Subcutaneous abdominal adipose tissue (tissue), 5 donors: ENCODE measurements around the gene UBE2D2.
A peak's percentile ranks its signal among the peaks of the same experiment; 100 is the strongest.

Experiments used
- H3K27ac ChIP-seq: one replicate; pipeline ENCODE4 v1.7.0; 2013; ENCODE audit warnings: low read depth, mild to moderate bottlenecking, inconsistent platforms, low read length, moderate library complexity
- H3K27me3 ChIP-seq, 5 donors: one replicate each; pipeline ENCODE4 v1.7.0; 2013; ENCODE audit warnings: low read length in 5 of 5, inconsistent platforms in 1 of 5; ENCODE audit not compliant: control insufficient read depth in 5 of 5, insufficient read depth in 4 of 5
- H3K36me3 ChIP-seq, 5 donors: one replicate each; pipeline ENCODE4 v1.7.0; 2013; ENCODE audit warnings: low read length in 5 of 5; ENCODE audit not compliant: control insufficient read depth in 5 of 5, insufficient read depth in 5 of 5
- H3K4me1 ChIP-seq, 5 donors: one replicate each; pipeline ENCODE4 v1.7.0; 2013; ENCODE audit warnings: low read length in 5 of 5, mild to moderate bottlenecking in 3 of 5, moderate library complexity in 1 of 5; ENCODE audit not compliant: control insufficient read depth in 5 of 5, insufficient read depth in 5 of 5
- H3K4me3 ChIP-seq, 5 donors: one replicate each; pipeline ENCODE4 v1.7.0; 2013; ENCODE audit warnings: low read length in 5 of 5, low read depth in 1 of 5
- H3K9ac ChIP-seq, 5 donors: one replicate each; pipeline ENCODE4 v1.7.0; 2013; ENCODE audit warnings: low read length in 5 of 5, mild to moderate bottlenecking in 4 of 5, moderate library complexity in 3 of 5
- H3K9me3 ChIP-seq, 5 donors: one replicate each; pipeline ENCODE4 v1.7.0; 2013; ENCODE audit warnings: low read length in 5 of 5; ENCODE audit not compliant: control insufficient read depth in 5 of 5
- donor health status: healthy.
- donor health status: healthy.
- donor health status: healthy.
- donor health status: healthy.
- donor health status: healthy.

Gene UBE2D2

DNA sequence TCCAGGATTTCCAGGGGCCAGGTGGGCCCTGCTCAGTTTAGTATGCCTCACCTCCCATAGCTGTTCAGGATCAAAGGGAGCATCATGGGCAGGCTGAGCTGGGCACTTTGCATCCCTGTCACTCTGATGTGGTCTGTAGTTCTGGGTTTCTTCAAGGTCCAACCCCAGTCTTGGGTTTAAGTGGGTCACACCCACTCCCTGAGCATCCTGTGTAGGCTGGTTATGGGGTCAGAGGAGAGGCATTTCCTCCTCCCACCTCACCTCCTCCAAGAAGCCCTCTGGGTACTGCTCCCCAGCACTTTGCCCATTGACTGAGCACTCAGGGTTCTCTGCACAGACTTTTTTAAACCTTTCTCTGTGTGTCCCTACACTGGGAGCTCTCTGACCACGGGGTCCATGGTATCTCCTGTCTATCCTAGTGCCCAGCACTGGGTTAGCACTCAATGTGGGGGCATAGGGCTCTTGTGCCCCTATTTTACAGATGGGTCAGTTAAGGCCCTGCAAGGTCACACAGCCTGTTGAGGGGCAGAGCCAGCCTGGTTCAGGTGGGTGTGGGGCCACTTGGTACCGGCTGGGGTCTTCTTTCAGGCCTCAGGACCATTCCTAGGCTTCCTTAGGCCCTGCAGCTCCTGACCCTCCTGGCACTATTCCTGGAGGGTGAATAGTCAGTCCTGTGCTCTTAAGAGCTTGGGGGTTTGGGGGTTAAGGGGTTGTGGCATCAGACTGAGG, 106.0 kb downstream of the UBE2D2 start:
- H3K9me3 ChIP-seq: no peaks in the 10 kb centered on the region
- peaks cover 0 to 6% (median 2%) of the 10 kb centered on the region in 5 donors for H3K36me3 ChIP-seq
- peak overlapping the region; percentile 48 to 87 (median 83) for H3K9ac ChIP-seq
- peak overlapping the region; percentile 97 for H3K27ac ChIP-seq
- no peaks in the 10 kb centered on the region for H3K27me3 ChIP-seq
- H3K4me3 ChIP-seq: peak overlapping the region in 3 of 5 donors; percentile 55 to 67 (median 58)
- peaks cover 12 to 92% (median 90%) of the 10 kb centered on the region in 5 donors for H3K4me1 ChIP-seq

DNA sequence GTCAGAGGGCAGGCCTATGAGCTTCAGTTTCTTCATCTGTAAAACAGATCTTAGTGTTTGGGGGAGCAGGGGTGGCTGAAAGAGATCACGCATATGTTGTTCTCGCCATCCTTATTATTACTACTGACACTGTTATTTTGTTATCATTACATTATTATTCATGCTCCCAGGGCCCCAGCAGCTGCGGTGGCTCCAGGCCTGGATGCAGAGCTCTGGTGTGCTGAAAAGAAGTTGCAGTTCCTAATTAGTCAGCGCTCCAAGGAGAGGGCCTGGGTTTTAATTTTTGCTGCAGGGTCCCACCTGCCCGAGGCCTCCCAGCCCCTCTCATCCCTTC, 106.6 kb downstream of the UBE2D2 start:
- peaks cover 0 to 4% (median 2%) of the 10 kb centered on the region in 5 donors for H3K36me3 ChIP-seq
- peaks cover 12 to 94% (median 88%) of the 10 kb centered on the region in 5 donors for H3K4me1 ChIP-seq
- H3K27ac ChIP-seq: peak overlapping the region; percentile 97
- no peaks in the 10 kb centered on the region for H3K9me3 ChIP-seq
- H3K4me3 ChIP-seq: peak overlapping the region in 4 of 5 donors; percentile 55 to 67 (median 61)
- no peaks in the 10 kb centered on the region for H3K27me3 ChIP-seq
- H3K9ac ChIP-seq: peak overlapping the region in 4 of 5 donors; percentile 75 to 87 (median 84)

DNA sequence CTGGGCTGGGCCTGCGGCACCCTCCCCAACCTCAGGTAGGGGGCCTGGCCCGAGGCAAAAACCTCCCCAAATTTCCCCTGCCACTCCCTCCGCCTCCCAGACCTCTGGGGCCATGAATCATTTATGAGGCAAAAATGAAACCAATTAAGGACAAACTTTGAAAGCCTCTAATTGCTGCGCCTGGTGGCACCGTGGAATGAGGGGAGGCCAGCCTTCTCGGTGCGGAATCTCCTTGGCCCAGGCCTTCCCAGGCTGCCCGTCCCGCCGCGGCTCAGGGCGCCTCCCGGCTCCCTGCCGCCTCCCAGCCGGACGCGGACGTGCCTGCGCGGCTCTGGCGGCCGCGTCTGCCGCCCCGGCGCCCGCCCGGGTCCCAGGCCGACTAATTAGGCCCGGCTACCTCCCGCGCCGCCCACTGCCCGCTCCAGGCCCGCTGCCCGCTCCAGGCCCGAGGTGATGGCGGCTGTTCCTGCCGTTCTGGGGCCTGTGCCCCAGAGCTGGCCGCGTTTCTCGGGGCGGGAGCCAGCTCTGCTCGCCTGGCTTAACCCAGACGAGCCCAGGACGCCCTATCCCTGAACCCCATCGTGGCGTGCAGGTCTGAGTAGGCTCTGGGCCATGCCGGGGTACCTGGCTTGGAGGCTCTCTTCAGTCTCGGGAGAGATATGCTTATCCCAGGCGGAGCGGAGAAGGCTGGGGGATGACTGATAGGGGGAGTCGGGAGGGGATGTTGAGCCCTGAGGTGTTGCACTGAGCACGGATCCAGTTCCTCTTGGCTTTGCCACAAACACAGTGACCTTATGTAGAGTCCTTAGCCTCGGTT, 107.1 kb downstream of the UBE2D2 start:
- Histone ChIP-seq H3K9ac (peak overlapping the region; percentile 75 to 87 (median 83)), H3K27me3 (no peaks in the 10 kb centered on the region), H3K4me3 (peak overlapping the region; percentile 52 to 67 (median 58)), H3K9me3 (no peaks in the 10 kb centered on the region), H3K36me3 (peaks cover 0 to 4% (median 2%) of the 10 kb centered on the region in 5 donors), H3K4me1 (peaks cover 15 to 95% (median 89%) of the 10 kb centered on the region in 5 donors), H3K27ac (peak overlapping the region; percentile 97)

DNA sequence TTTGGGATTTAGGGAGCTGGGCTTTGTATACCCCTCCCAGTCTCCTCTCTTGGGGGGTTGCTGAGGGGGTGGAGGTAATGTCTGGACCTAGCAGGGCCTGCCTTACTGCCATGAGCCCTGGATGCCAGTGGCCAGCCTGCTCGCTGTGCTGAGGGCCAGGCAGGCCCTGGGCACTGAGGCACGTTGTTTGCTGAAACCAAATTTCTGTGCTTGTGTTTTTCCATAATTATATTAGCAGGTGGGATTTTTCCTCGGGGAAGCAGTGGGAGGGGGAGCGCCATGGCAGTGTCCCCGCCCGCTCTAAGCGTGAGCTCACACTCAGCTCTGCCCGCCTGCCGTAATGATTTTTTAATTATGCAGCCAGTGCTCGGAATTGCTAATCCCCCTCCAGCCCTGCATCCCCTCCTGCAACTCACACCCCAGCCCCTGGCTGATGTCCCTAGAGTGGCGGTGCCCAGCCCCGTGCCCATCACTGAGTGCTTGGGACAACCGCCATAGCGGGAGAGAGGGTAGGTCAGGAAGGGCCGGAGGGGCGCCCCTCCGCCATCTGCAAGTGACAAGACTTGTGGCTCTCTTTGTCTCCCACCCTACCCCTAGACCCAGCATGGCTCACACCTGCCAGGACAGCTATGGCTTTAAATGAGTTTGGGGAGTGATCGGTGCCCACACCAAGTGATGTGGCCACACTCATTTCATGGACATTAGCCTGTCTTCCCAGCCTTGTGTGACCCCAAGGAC, 108.0 kb downstream of the UBE2D2 start:
- H3K27me3 ChIP-seq: no peaks in the 10 kb centered on the region
- peak overlapping the region; percentile 75 to 87 (median 83) for H3K9ac ChIP-seq
- H3K4me1 ChIP-seq: peaks cover 13 to 94% (median 83%) of the 10 kb centered on the region in 5 donors
- no peaks in the 10 kb centered on the region for H3K9me3 ChIP-seq
- peak overlapping the region in 4 of 5 donors; percentile 52 to 67 (median 61) for H3K4me3 ChIP-seq
- peaks cover 0 to 4% (median 2%) of the 10 kb centered on the region in 5 donors for H3K36me3 ChIP-seq
- H3K27ac ChIP-seq: peak overlapping the region; percentile 97

DNA sequence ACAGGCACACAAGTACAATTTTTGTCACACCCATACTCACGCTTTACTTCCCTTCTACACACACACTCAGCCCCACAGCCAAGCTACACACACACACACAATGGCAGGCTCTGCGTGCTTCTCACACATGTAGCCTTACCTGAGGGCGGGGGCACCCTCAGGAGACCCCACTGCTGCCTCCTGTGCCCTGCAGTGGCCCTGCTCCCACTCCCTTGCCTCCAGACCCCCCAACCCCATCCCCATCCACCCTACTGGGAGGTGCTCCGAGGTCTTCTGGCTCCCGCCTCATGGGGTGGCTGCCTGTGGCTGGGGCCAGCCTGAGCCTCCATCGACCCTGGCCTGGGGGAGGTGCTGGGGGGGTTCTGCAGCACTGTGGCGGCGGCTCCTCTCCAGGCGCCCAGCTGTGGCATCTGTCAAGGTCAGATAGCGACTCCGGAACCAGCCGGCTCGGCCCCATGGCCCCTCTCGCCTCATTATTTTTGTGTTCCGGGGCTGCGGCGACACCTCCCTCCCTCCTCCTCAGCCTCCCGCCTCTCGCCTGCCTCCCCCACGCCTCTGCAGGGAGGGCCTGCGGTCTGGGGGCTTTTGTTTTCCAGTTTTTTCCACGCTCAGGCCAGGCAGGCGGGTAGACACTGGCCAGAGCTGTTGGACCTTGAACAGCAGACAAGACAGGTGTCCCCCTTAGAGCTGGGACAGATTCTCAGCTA, 108.7 kb downstream of the UBE2D2 start:
- H3K27me3 ChIP-seq: no peaks in the 10 kb centered on the region
- no peak overlapping the region for H3K4me3 ChIP-seq
- H3K9ac ChIP-seq: peak overlapping the region in 2 of 5 donors; percentile 8 to 35
- peak overlapping the region; percentile 97 for H3K27ac ChIP-seq
- peaks cover 0 to 4% (median 2%) of the 10 kb centered on the region in 5 donors for H3K36me3 ChIP-seq
- H3K4me1 ChIP-seq: peaks cover 13 to 94% (median 80%) of the 10 kb centered on the region in 5 donors
- no peaks in the 10 kb centered on the region for H3K9me3 ChIP-seq

DNA sequence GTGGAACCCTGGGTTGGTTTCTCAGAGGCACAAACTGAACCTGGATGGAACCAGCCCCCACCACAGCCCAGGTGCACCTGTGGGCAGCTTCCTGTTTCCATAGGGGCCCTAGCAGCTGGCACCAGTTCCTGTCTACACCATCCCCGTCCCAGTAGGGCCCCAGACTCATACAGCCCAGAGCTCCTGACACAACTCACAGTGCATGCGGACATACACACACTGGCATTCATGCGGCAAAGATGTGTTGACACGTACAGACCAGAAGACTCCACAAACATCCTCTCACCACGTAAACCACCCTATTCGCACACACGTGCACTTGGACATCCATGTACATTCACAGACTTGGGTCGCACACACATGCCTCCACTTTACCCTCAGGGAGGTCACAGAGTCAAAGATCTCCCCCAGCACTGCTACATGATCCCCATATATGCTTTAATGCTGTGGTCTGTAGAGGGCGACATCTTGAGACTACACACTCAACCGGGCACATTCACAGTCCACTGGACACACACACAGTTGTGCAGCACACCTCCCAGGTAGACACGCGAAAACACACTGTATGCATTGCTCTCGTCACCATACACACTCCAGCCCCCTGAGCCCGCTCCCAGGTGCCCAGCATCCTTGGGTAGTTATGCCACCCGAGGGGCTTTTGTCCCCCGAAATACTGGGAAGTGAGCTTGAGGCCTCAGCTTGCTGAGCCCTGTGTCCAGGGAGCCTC, 109.4 kb downstream of the UBE2D2 start:
- Histone ChIP-seq H3K27me3 (no peaks in the 10 kb centered on the region), H3K4me3 (peak overlapping the region in 2 of 5 donors; percentile 1 to 6), H3K36me3 (peaks cover 0 to 4% (median 2%) of the 10 kb centered on the region in 5 donors), H3K27ac (peak overlapping the region; percentile 50), H3K9ac (peak overlapping the region in 2 of 5 donors; percentile 8 to 58), H3K4me1 (peaks cover 13 to 94% (median 80%) of the 10 kb centered on the region in 5 donors), H3K9me3 (no peaks in the 10 kb centered on the region)

DNA sequence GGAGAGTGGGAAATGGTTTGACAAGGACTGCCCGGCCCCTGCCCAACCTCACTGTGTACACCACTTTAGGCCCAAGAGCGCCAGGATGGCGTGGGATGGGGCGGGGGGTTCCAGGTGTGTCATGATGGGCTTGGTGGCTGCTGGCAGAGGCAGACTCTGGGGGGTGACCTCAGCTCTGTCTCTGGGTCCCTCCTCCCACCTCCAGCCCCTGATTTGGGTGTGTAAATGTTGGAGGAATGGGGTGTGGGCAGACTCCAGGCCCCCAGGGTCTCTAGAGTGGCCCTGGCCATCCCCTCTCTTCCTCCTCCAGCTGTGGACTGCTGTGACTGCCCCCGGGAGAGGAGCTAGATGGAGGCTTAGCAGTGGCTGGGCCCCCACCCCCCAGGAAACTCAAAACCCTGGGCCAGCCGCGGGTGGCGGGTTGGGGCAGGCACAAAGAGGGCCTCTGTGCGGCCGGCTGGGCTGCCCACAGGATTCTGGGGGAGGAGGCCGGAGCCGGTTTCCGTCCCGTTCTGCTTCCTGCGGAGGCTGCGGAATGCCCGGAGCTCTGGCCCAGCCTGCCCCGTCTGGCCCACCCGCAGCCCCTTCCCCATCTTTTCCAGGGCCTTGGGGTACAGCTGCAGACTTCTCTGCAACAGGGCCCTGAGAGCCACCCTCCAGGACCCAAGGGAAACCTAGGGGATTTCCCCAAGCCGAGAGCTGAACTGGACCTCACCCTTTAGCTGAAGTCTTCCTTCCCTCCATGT, 110.1 kb downstream of the UBE2D2 start:
- Histone ChIP-seq H3K27me3 (no peaks in the 10 kb centered on the region), H3K4me1 (peaks cover 13 to 90% (median 76%) of the 10 kb centered on the region in 5 donors), H3K27ac (peak overlapping the region; percentile 50), H3K9ac (peak overlapping the region in 2 of 5 donors; percentile 58 to 68), H3K9me3 (no peaks in the 10 kb centered on the region), H3K36me3 (peaks cover 0 to 4% (median 2%) of the 10 kb centered on the region in 5 donors), H3K4me3 (peak overlapping the region in 3 of 5 donors; percentile 12 to 24 (median 17))

DNA sequence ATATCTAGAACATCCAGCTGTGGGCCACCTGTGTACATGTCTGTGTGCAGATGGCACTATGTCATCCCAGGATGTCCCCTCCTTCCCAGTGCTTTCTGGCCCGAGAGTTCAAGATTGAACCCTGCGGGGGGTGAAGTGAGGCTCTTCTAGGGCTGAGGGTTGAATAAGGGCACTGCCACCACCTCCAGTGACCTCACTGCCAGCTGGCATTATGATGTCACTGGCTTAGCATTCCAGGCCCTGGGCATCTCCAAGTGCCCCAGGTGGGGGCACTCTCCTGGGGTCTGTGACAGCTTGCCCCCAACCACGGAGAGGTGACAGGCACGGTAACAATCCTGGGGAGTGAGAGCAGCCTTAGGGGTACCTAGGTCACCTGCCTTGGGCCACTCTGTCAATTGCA, 114.1 kb downstream of the UBE2D2 start:
- Histone ChIP-seq H3K27me3 (no peaks in the 10 kb centered on the region), H3K4me3 (no peak overlapping the region), H3K9ac (peak overlapping the region in 1 of 5 donors; percentile 21), H3K36me3 (peaks cover 0 to 10% (median 5%) of the 10 kb centered on the region in 5 donors), H3K27ac (peak overlapping the region; percentile 60), H3K4me1 (peaks cover 9 to 80% (median 64%) of the 10 kb centered on the region in 5 donors), H3K9me3 (no peaks in the 10 kb centered on the region)
